Femur (tissue), 1 donor: ENCODE data around the gene FAM149B1.

Experiments
- DNase-seq: peaks from one replicate; pipeline ENCODE4 v3.0.0-alpha.2; 2017

FAM149B1 gene

DNA sequence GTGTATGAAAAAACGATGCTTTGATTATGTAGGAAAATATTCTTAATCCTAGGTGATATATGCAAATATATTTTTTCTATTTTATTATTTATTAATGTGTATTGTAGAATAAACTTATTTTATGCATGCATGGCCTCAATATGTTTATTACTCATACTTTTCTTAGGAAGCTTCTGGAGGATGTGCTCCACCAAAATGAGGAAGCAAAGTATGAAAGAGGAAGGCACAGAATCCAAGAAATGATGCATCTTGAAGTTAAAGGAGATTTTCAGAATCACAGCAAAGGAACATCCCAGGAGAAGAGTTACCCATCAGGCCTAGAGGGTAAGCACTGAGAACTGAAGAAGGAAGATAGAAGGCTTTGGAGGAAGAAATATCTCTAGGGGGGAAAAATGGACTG, 119.5 kb downstream of the FAM149B1 start:
- DNase-seq, result no peak

DNA sequence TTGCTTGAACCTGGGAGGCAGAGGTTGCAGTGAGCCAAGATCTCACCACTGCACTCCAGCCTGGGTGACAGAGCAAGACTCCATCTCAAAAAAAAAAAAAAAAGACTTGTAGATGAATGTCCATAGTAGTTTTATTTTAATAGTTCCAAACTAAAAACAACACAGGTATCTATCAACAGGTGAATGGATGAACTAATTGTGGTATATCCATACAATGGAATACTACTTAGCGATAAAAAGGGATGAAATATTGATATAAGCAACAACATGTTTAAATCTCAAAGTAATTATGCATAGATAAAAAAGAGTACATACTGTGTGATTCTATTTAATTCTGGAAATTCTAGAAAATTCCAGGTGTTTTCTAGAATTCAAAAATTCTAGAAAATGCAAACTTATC, 122.0 kb downstream of the FAM149B1 start:
- no peak for DNase-seq

GRCh38 chr10:73293461-73293860, 125.5 kb downstream of the FAM149B1 start:
- no peak for DNase-seq
